Activated CD8-positive, alpha-beta memory T cell treated with anti-CD3 and anti-CD28 coated beads, Interleukin-2, amount 50 U/mL, for 4 hours (primary cell): ENCODE measurements around the gene ASXL1.

Experiments used
- DNase-seq: peaks from one replicate; pipeline ENCODE4 v3.0.0-alpha.2; 2020

Gene ASXL1

GRCh38 chr20:32468313-32468640 lies 110.1 kb downstream of the ASXL1 start:
- DNase-seq = no peak

GRCh38 chr20:32468860-32469259 lies 110.7 kb downstream of the ASXL1 start:
- no peak for DNase-seq

GRCh38 chr20:32470025-32470861 lies 112.1 kb downstream of the ASXL1 start:
- no peak for DNase-seq

- DNase-seq = no peak
Measured at GRCh38 chr20:32470940-32471339, 112.8 kb downstream of the ASXL1 start.

- DNase-seq = no peak
Measured at GRCh38 chr20:32472581-32473207, 114.6 kb downstream of the ASXL1 start.

GRCh38 chr20:32473231-32474008 lies 115.3 kb downstream of the ASXL1 start:
- no peak for DNase-seq

- no peak for DNase-seq
Measured at GRCh38 chr20:32474009-32474716, 116.0 kb downstream of the ASXL1 start.

GRCh38 chr20:32474717-32474966 lies 116.5 kb downstream of the ASXL1 start:
- no peak for DNase-seq

- no peak for DNase-seq
Measured at GRCh38 chr20:32474967-32475811, 117.1 kb downstream of the ASXL1 start.

GRCh38 chr20:32476684-32477593 lies 118.8 kb downstream of the ASXL1 start:
- DNase-seq = no peak

GRCh38 chr20:32477594-32478512 lies 119.7 kb downstream of the ASXL1 start:
- no peak for DNase-seq

GRCh38 chr20:32478576-32478975 lies 120.4 kb downstream of the ASXL1 start:
- DNase-seq = no peak

GRCh38 chr20:32479012-32479411 lies 120.9 kb downstream of the ASXL1 start:
- no peak for DNase-seq

- no peak for DNase-seq
Measured at GRCh38 chr20:32479697-32480171, 121.6 kb downstream of the ASXL1 start.

GRCh38 chr20:32480371-32481241 lies 122.5 kb downstream of the ASXL1 start:
- no peak for DNase-seq

- DNase-seq = no peak
Measured at GRCh38 chr20:32481311-32482142, 123.4 kb downstream of the ASXL1 start.

GRCh38 chr20:32482143-32482441 lies 124.0 kb downstream of the ASXL1 start:
- no peak for DNase-seq
